NB4 (cell line): ENCODE measurements around the gene ZFHX2.

Experiments
- CTCF ChIP-seq: IDR thresholded peaks from one replicate; pipeline ENCODE4 v1.5.1; 2012; ENCODE audit warnings: low read depth, low read length
- POLR2A ChIP-seq: IDR thresholded peaks from 2 replicates; pipeline ENCODE4 v1.6.1; 2011; ENCODE audit warnings: mild to moderate bottlenecking; ENCODE audit not compliant: insufficient read length; ENCODE audit errors: extremely low read depth

DNA sequence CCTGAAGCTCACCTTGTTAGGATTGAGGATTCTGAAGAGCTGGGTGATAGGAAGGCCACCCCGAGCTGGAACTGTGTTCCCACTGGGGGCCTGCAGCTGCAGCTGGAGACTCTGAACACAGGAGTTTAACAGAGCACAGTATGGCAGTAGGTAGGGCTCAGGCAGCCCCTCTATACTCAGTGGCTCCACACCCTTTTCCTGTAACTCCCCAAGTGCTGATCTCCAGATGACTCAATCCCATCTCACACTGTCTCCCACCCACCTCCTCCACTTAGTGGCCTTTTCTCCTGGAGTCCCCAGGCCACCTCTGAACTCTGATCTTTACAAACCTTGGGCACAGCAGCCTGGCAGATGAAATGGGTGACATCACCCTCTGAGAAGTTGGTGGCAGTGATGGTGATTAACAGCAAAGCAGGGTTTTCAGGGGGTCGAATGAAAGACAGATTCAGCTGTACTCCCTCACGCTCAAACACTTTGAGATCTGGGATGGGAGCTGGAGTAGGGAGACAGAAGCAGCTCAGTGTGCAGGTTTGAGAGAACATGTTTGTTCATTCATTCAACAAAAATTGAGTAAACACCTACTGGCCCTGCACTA, 8.5 kb upstream of the ZFHX2 start:
- no peak for TF ChIP-seq CTCF
- no peak for TF ChIP-seq POLR2A
